IMR-90 (cell line): ENCODE measurements around the gene FGG. TPM values are rescaled to one million over a fixed set of nuclear protein-coding genes. Genes with fewer than 3 reads are reported as not detected.

Experiments
- ATAC-seq: fragments of 200-7000 bp; cut with Tn5 transposase; 2 replicates; pipeline ENCODE4 v1.9.1; 2020; ENCODE audit warnings: low read depth, mild to moderate bottlenecking, moderate library complexity
- BruUV-seq: library from RNA; stranded (reverse); fragments of 400-500 nt; replicated peaks from 2 replicates; lab custom pipeline; 2021; lab: Mats Ljungman, UMichigan
- CTCF ChIA-PET: fragments of 300-600 bp; formaldehyde crosslinking; extraction: SDS; loops from one replicate; lab custom pipeline; 2021; ENCODE audit warnings: antibody characterized with exemption; lab: Yijun Ruan, JAX
- POLR2A ChIA-PET: fragments of 300-600 bp; sonication (Branson Sonifier 250); formaldehyde crosslinking; loops from one replicate; lab custom pipeline; 2022; ENCODE audit warnings: antibody characterized with exemption; ENCODE audit not compliant: unreplicated experiment; lab: Charles Lee
- DNase-seq: peaks from one replicate; pipeline ENCODE4 v3.0.0; 2013
- H2AFZ ChIP-seq: replicated peaks from 2 replicates; pipeline ENCODE3; 2013; ENCODE audit warnings: low read length, mild to moderate bottlenecking; ENCODE audit not compliant: poor library complexity
- H2AK5ac ChIP-seq: 2 replicates; pipeline ENCODE4 v1.6.1; 2013; ENCODE audit warnings: low read depth, low read length, inconsistent platforms
- H2AK9ac ChIP-seq: replicated peaks from 2 replicates; pipeline ENCODE3; 2013; ENCODE audit warnings: mild to moderate bottlenecking, low read depth, low read length, moderate library complexity; ENCODE audit not compliant: poor library complexity
- H2BK120ac ChIP-seq: 2 replicates; pipeline ENCODE4 v1.6.1; 2013; ENCODE audit warnings: low read depth, low read length, inconsistent platforms
- H2BK15ac ChIP-seq: 3 replicates; pipeline ENCODE4 v1.6.1; 2013; ENCODE audit warnings: low read depth, low read length, inconsistent platforms
- H2BK20ac ChIP-seq: 2 replicates; pipeline ENCODE4 v1.6.1; 2013; ENCODE audit warnings: low read depth, mild to moderate bottlenecking, inconsistent platforms, low read length, moderate library complexity
- H2BK5ac ChIP-seq: 2 replicates; pipeline ENCODE4 v1.6.1; 2013; ENCODE audit warnings: mild to moderate bottlenecking, low read depth, low read length, inconsistent platforms; ENCODE audit not compliant: poor library complexity, severe bottlenecking
- H3K14ac ChIP-seq: replicated peaks from 2 replicates; pipeline ENCODE4 v1.6.1; 2013; ENCODE audit warnings: low read depth, low read length, inconsistent platforms
- H3K18ac ChIP-seq: 2 replicates; pipeline ENCODE4 v1.6.1; 2013; ENCODE audit warnings: low read depth, low read length, control low read depth
- H3K23ac ChIP-seq: 2 replicates; pipeline ENCODE4 v1.6.1; 2013; ENCODE audit warnings: low read depth, low read length, inconsistent platforms
- H3K27ac ChIP-seq: 2 replicates; pipeline ENCODE4 v1.5.1; 2013; ENCODE audit warnings: mild to moderate bottlenecking, control low read depth, low read length; ENCODE audit not compliant: insufficient read depth
- H3K27me3 ChIP-seq: 2 replicates; pipeline ENCODE4 v1.6.1; 2013; ENCODE audit warnings: low read length; ENCODE audit not compliant: control insufficient read depth, insufficient read depth
- H3K36me3 ChIP-seq: 2 replicates; pipeline ENCODE4 v1.6.1; 2013; ENCODE audit warnings: low read length, mixed read lengths; ENCODE audit not compliant: control insufficient read depth, insufficient read depth
- H3K4ac ChIP-seq: 2 replicates; pipeline ENCODE4 v1.6.1; 2013; ENCODE audit warnings: low read depth, low read length, inconsistent platforms
- H3K4me1 ChIP-seq: 2 replicates; pipeline ENCODE4 v1.6.1; 2013; ENCODE audit warnings: low read length, mixed read lengths; ENCODE audit not compliant: control insufficient read depth, insufficient read depth
- H3K4me2 ChIP-seq: 2 replicates; pipeline ENCODE4 v1.6.1; 2013; ENCODE audit warnings: low read depth, mild to moderate bottlenecking, control low read depth, low read length, moderate library complexity
- H3K4me3 ChIP-seq: 2 replicates; pipeline ENCODE4 v1.5.1; 2013; ENCODE audit warnings: low read depth, mild to moderate bottlenecking, control low read depth, low read length, moderate library complexity; ENCODE audit not compliant: insufficient read depth
- H3K56ac ChIP-seq: 2 replicates; pipeline ENCODE4 v1.6.1; 2013; ENCODE audit warnings: low read length, inconsistent platforms; ENCODE audit not compliant: insufficient read depth; ENCODE audit errors: extremely low read depth
- H3K79me1 ChIP-seq, 2 experiments: 2 replicates each; pipeline ENCODE4 v1.6.1; 2013; ENCODE audit warnings: low read length in 2 of 2, inconsistent platforms in 1 of 2, low read depth in 1 of 2
- H3K9ac ChIP-seq: 2 replicates; pipeline ENCODE4 v1.6.1; 2013; ENCODE audit warnings: low read depth, low read length, control low read depth
- H3K9me1 ChIP-seq: 2 replicates; pipeline ENCODE4 v1.6.1; 2013; ENCODE audit warnings: low read length, inconsistent platforms; ENCODE audit not compliant: insufficient read depth
- H3K9me3 ChIP-seq: 2 replicates; pipeline ENCODE4 v1.6.1; 2013; ENCODE audit warnings: low read length; ENCODE audit not compliant: control insufficient read depth, insufficient read depth
- H4K20me1 ChIP-seq: 2 replicates; pipeline ENCODE4 v1.6.1; 2013; ENCODE audit warnings: low read length, inconsistent platforms; ENCODE audit not compliant: insufficient read depth
- H4K5ac ChIP-seq: 2 replicates; pipeline ENCODE4 v1.6.1; 2013; ENCODE audit warnings: mild to moderate bottlenecking, low read depth, low read length, control low read depth
- H4K8ac ChIP-seq, 2 experiments: 2 replicates each; pipeline ENCODE4 v1.6.1; 2013; ENCODE audit warnings: low read depth in 2 of 2, low read length in 2 of 2, control low read depth in 1 of 2, inconsistent platforms in 1 of 2
- H4K91ac ChIP-seq: 2 replicates; pipeline ENCODE4 v1.6.1; 2013; ENCODE audit warnings: low read depth, low read length, inconsistent platforms; ENCODE audit not compliant: insufficient read depth
- BHLHE40 ChIP-seq: fragments of 150-350 bp; IDR thresholded peaks from 2 replicates; pipeline ENCODE4 v1.6.1; 2016; ENCODE audit warnings: mild to moderate bottlenecking, low read depth, low read length
- CHD1 ChIP-seq: IDR thresholded peaks from 2 replicates; pipeline ENCODE4 v1.6.1; 2012; ENCODE audit warnings: low read depth, low read length, improper control_type of control experiment
- CTCF ChIP-seq: conservative IDR thresholded peaks from 2 replicates; pipeline ENCODE4 v1.5.1; 2012; ENCODE audit warnings: mild to moderate bottlenecking, low read depth, low read length, improper control_type of control experiment
- ELK1 ChIP-seq: fragments of 150-350 bp; IDR thresholded peaks from 2 replicates; pipeline ENCODE4 v1.6.1; 2016; ENCODE audit warnings: low read depth, mild to moderate bottlenecking, low read length, moderate library complexity, borderline replicate concordance
- FOS ChIP-seq: fragments of 150-350 bp; IDR thresholded peaks from 2 replicates; pipeline ENCODE4 v1.6.1; 2016; ENCODE audit warnings: low read depth, low read length
- MAFK ChIP-seq: IDR thresholded peaks from 2 replicates; pipeline ENCODE4 v1.6.1; 2012; ENCODE audit warnings: low read depth, low read length, improper control_type of control experiment
- MXI1 ChIP-seq: IDR thresholded peaks from 2 replicates; pipeline ENCODE4 v1.6.1; 2012; ENCODE audit warnings: low read depth, mild to moderate bottlenecking, low read length, moderate library complexity, borderline replicate concordance
- NFE2L2 ChIP-seq: fragments of 150-350 bp; IDR thresholded peaks from 2 replicates; pipeline ENCODE4 v1.6.1; 2016; ENCODE audit warnings: low read depth, mild to moderate bottlenecking, low read length
- POLR2A ChIP-seq: IDR thresholded peaks from 2 replicates; pipeline ENCODE4 v1.6.1; 2012; ENCODE audit warnings: mild to moderate bottlenecking, low read depth, low read length
- RAD21 ChIP-seq: IDR thresholded peaks from 2 replicates; pipeline ENCODE4 v1.6.1; 2012; ENCODE audit warnings: low read length, improper control_type of control experiment
- RCOR1 ChIP-seq: IDR thresholded peaks from 2 replicates; pipeline ENCODE4 v1.6.1; 2012; ENCODE audit warnings: mild to moderate bottlenecking, low read length, improper control_type of control experiment; ENCODE audit not compliant: insufficient replicate concordance
- WGBS, 2 experiments: methylation state at CpG; one replicate each; pipeline versions ENCODE4 v1.1.5 to v1.1.7; 2013; ENCODE audit warnings: missing lambda C conversion rate in 2 of 2; ENCODE audit not compliant: insufficient read length in 1 of 2; ENCODE audit errors: extremely low coverage in 2 of 2; 5-methylcytosine and 5-hydroxymethylcytosine counted together
- dilution Hi-C: fragments of 300-500 bp; cut with HindIII; formaldehyde crosslinking; loops from one replicate; pipeline ENCODE4 v1.14.3; 2018; ENCODE audit warnings: low sequenced_read_pairs; ENCODE audit not compliant: unreplicated experiment
- in situ Hi-C: fragments of 300-500 bp; cut with MboI; formaldehyde crosslinking; loops from 3 replicates; pipeline ENCODE4 v1.14.3; 2019; ENCODE audit warnings: low sequenced_read_pairs, inconsistent platforms, mixed read lengths
- intact Hi-C: fragments of 100-400 bp; cut with micrococcal nuclease; formaldehyde crosslinking; loops from 2 replicates; pipeline ENCODE4 v1.10.0; 2022
- polyA plus RNA-seq, 3 experiments: library from polyadenylated mRNA; depleted of rRNA; stranded (reverse); fragments of >200 nt; gene quantifications; 2 replicates each; pipeline ENCODE4 v1.2.3, GENCODE V29; 2012; ENCODE audit warnings: low replicate concordance in 1 of 3
- total RNA-seq: library from RNA; depleted of rRNA; stranded (reverse); fragments of >200 nt; gene quantifications from 2 replicates; pipeline ENCODE4 v1.2.3, GENCODE V29; 2012

FGG gene
- total and polyA plus RNA-seq, 2 of the 4 experiments (the other 2 are of a cell fraction), result not detected

- no peak for DNase-seq
- ATAC-seq, result no peak
Observed at GRCh38 chr4:154616287-154616686, 3.8 kb upstream of the FGG start.

More at GRCh38 chr4:154616287-154616686, 3.8 kb upstream of the FGG start:
- Histone ChIP-seq H4K20me1 (no peaks in the 10 kb centered on the region), H3K23ac (no peak overlapping the region), H2BK15ac (no peak overlapping the region), H3K9me1 (no peaks in the 10 kb centered on the region), H3K79me1 (no peaks in the 10 kb centered on the region), H3K4me3 (no peak overlapping the region), H2BK20ac (no peak overlapping the region), H3K4me1 (no peaks in the 10 kb centered on the region), H2AFZ (no peak overlapping the region), H3K14ac (no peak overlapping the region), H4K8ac (no peak overlapping the region), H2AK5ac (no peak overlapping the region), H3K27me3 (no peaks in the 10 kb centered on the region; the same call in 1 of the 2 replicates), H3K18ac (no peak overlapping the region), H3K9me3 (no peaks in the 10 kb centered on the region), H2BK120ac (no peak overlapping the region), H2AK9ac (no peak overlapping the region), H3K9ac (no peak overlapping the region), H3K36me3 (no peaks in the 10 kb centered on the region), H4K91ac (no peak overlapping the region), H4K5ac (no peak overlapping the region), H3K4me2 (no peak overlapping the region), H3K27ac (no peak overlapping the region), H3K4ac (no peak overlapping the region), H2BK5ac (no peak overlapping the region), H3K56ac (no peak overlapping the region)
- TF ChIP-seq CHD1, result no peak
- no peak for TF ChIP-seq CTCF
- TF ChIP-seq BHLHE40, result no peak
- no peak for TF ChIP-seq MXI1
- TF ChIP-seq RCOR1, result no peak
- no peak for TF ChIP-seq NFE2L2
- TF ChIP-seq MAFK, result no peak
- TF ChIP-seq ELK1, result no peak
- TF ChIP-seq RAD21, result no peak
- no peak for TF ChIP-seq POLR2A
- no peak for TF ChIP-seq FOS
- intact Hi-C loops (no loop called here), dilution Hi-C loops (no loop called here), in situ Hi-C loops (loop anchor here (5.0 kb wide), 1 partner anchor 64 kb away; the partner anchor contains the start of gene PLRG1)
- WGBS, 2 experiments, result 21% methylated on average over 2 of the region's 4 CpGs; no CpG with 5 or more reads in 1 of the 2 experiments
- BruUV-seq, result no TSS peak
- ChIA-PET CTCF (interaction anchor here (0.6 kb wide), 1 partner anchor 8 kb away, joined by 3 read pairs; no protein-coding TSS in a partner anchor), POLR2A (no interaction called here)
